Neural progenitor cell (in vitro differentiated cells): ENCODE data around the gene SYNJ2. TPM values are rescaled to one million over a fixed set of nuclear protein-coding genes. Genes with fewer than 3 reads are reported as not detected.

Experiments
- DNase-seq: peaks from one replicate; pipeline ENCODE4 v3.0.0-alpha.2; 2016; ENCODE audit warnings: low spot score
- H2AFZ ChIP-seq: fragments of 200-600 bp; sonication (generic); replicated peaks from 2 replicates; pipeline ENCODE4 v1.6.1; 2016; ENCODE audit warnings: antibody characterized with exemption
- H3F3A ChIP-seq: fragments of 200-600 bp; sonication (generic); 2 replicates; pipeline ENCODE4 v1.6.1; 2016; ENCODE audit warnings: antibody characterized with exemption, low read depth
- H3K27ac ChIP-seq: fragments of 200-600 bp; sonication (generic); 2 replicates; pipeline ENCODE4 v1.5.1; 2016; ENCODE audit warnings: mild to moderate bottlenecking
- H3K27me3 ChIP-seq: fragments of 200-600 bp; sonication (generic); 2 replicates; pipeline ENCODE4 v1.6.1; 2016; ENCODE audit warnings: mild to moderate bottlenecking, moderate library complexity
- H3K36me3 ChIP-seq: fragments of 200-600 bp; sonication (generic); 2 replicates; pipeline ENCODE4 v1.5.1; 2016
- H3K4me1 ChIP-seq: fragments of 200-600 bp; sonication (generic); 2 replicates; pipeline ENCODE4 v1.6.1; 2016; ENCODE audit warnings: mixed run types
- H3K4me2 ChIP-seq: fragments of 200-600 bp; sonication (generic); 2 replicates; pipeline ENCODE4 v1.6.1; 2016
- H3K4me3 ChIP-seq: fragments of 200-600 bp; sonication (generic); 2 replicates; pipeline ENCODE4 v1.5.1; 2016
- H3K79me2 ChIP-seq: fragments of 200-600 bp; sonication (generic); 2 replicates; pipeline ENCODE4 v1.6.1; 2016; ENCODE audit warnings: low read depth
- H3K9ac ChIP-seq: fragments of 200-600 bp; sonication (generic); 2 replicates; pipeline ENCODE4 v1.6.1; 2016
- H3K9me3 ChIP-seq: fragments of 200-600 bp; sonication (generic); 2 replicates; pipeline ENCODE4 v1.5.1; 2016; ENCODE audit warnings: low read depth
- H4K20me1 ChIP-seq: fragments of 200-600 bp; sonication (generic); 2 replicates; pipeline ENCODE4 v1.6.1; 2016; ENCODE audit warnings: low read depth
- H3K27ac Mint-ChIP-seq: 3 replicates; pipeline ENCODE4 v1.8.0; 2021; ENCODE audit warnings: mixed read lengths
- H3K27me3 Mint-ChIP-seq: 2 replicates; pipeline ENCODE4 v1.8.0; 2022; ENCODE audit warnings: low read depth, mild to moderate bottlenecking, inconsistent platforms, moderate library complexity, mixed read lengths; ENCODE audit not compliant: insufficient read depth
- H3K36me3 Mint-ChIP-seq: 3 replicates; pipeline ENCODE4 v1.8.0; 2021; ENCODE audit warnings: mixed read lengths
- H3K4me1 Mint-ChIP-seq: 3 replicates; pipeline ENCODE4 v1.8.0; 2021; ENCODE audit warnings: mixed read lengths
- H3K4me3 Mint-ChIP-seq: 3 replicates; pipeline ENCODE4 v1.8.0; 2021; ENCODE audit warnings: mild to moderate bottlenecking, moderate library complexity, mixed read lengths
- H3K9me3 Mint-ChIP-seq: 3 replicates; pipeline ENCODE4 v1.8.0; 2020; ENCODE audit warnings: mixed read lengths
- EZH2 ChIP-seq: fragments of 200-600 bp; sonication (generic); IDR thresholded peaks from 2 replicates; pipeline ENCODE4 v1.6.1; 2017; ENCODE audit warnings: antibody characterized with exemption, mild to moderate bottlenecking, moderate library complexity
- EZH2phosphoT487 ChIP-seq: fragments of 200-600 bp; sonication (generic); IDR thresholded peaks from 2 replicates; pipeline ENCODE4 v1.6.1; 2017; ENCODE audit warnings: antibody characterized with exemption
- total RNA-seq: library from RNA; depleted of rRNA; stranded (reverse); fragments of >200 nt; gene quantifications from 2 replicates; pipeline ENCODE4 v1.2.3, GENCODE V29; 2015; ENCODE audit warnings: low replicate concordance
- TF ChIP-seq, protein P1 (sequence below): fragments of 200-600 bp; sonication (generic); IDR thresholded peaks from 2 replicates; pipeline ENCODE4 v1.5.1; 2017; ENCODE audit warnings: antibody characterized with exemption, mild to moderate bottlenecking

SYNJ2 gene
- total RNA-seq, 1 donor from 2014 or later = 4.8 TPM

- Histone ChIP-seq H3K9me3 (no peaks in the 10 kb centered on the region), H3K9ac (no peak overlapping the region), H2AFZ (no peak overlapping the region), H3K4me1 (no peaks in the 10 kb centered on the region), H3K27me3 (no peaks in the 10 kb centered on the region), H3K4me2 (no peak overlapping the region), H3K79me2 (no peaks in the 10 kb centered on the region), H4K20me1 (no peaks in the 10 kb centered on the region), H3F3A (no peaks in the 10 kb centered on the region), H3K27ac (no peak overlapping the region), H3K4me3 (no peak overlapping the region), H3K36me3 (no peaks in the 10 kb centered on the region)
- H3K4me1 Mint-ChIP-seq = peaks cover 24% of the 10 kb centered on the region
- H3K27me3 Mint-ChIP-seq = peaks cover 2% of the 10 kb centered on the region
- no peaks in the 10 kb centered on the region for H3K36me3 Mint-ChIP-seq
- H3K9me3 Mint-ChIP-seq = no peaks in the 10 kb centered on the region
- no peak overlapping the region for H3K4me3 Mint-ChIP-seq
- no peak for TF ChIP-seq EZH2
- TF ChIP-seq, protein P1, sequence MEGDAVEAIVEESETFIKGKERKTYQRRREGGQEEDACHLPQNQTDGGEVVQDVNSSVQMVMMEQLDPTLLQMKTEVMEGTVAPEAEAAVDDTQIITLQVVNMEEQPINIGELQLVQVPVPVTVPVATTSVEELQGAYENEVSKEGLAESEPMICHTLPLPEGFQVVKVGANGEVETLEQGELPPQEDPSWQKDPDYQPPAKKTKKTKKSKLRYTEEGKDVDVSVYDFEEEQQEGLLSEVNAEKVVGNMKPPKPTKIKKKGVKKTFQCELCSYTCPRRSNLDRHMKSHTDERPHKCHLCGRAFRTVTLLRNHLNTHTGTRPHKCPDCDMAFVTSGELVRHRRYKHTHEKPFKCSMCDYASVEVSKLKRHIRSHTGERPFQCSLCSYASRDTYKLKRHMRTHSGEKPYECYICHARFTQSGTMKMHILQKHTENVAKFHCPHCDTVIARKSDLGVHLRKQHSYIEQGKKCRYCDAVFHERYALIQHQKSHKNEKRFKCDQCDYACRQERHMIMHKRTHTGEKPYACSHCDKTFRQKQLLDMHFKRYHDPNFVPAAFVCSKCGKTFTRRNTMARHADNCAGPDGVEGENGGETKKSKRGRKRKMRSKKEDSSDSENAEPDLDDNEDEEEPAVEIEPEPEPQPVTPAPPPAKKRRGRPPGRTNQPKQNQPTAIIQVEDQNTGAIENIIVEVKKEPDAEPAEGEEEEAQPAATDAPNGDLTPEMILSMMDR = peak; percentile 37
- H3K27ac Mint-ChIP-seq = no peak overlapping the region
- DNase-seq = no peak
Measured at GRCh38 chr6:158026054-158026900, 44.6 kb downstream of the SYNJ2 start.

- H3K4me2 ChIP-seq = no peak overlapping the region
- TF ChIP-seq, protein P1 = no peak
- TF ChIP-seq EZH2 (no peak), EZH2phosphoT487 (no peak)
- H4K20me1 ChIP-seq = no peaks in the 10 kb centered on the region
- no peak overlapping the region for H3K27ac ChIP-seq
- H3K9ac ChIP-seq = no peak overlapping the region
- Mint-ChIP-seq H3K4me1 (peaks cover 32% of the 10 kb centered on the region), H3K9me3 (no peaks in the 10 kb centered on the region), H3K27ac (peak overlapping the region; percentile 74), H3K4me3 (no peak overlapping the region), H3K27me3 (peaks cover 2% of the 10 kb centered on the region), H3K36me3 (no peaks in the 10 kb centered on the region)
- H3K4me1 ChIP-seq = peaks cover 6% of the 10 kb centered on the region
- H3F3A ChIP-seq = no peaks in the 10 kb centered on the region
- no peak overlapping the region for H2AFZ ChIP-seq
- H3K4me3 ChIP-seq = no peak overlapping the region
- no peaks in the 10 kb centered on the region for H3K27me3 ChIP-seq
- DNase-seq = no peak
- H3K36me3 ChIP-seq = no peaks in the 10 kb centered on the region
- no peaks in the 10 kb centered on the region for H3K79me2 ChIP-seq
- H3K9me3 ChIP-seq = no peaks in the 10 kb centered on the region
Measured at GRCh38 chr6:158026901-158027589, 45.4 kb downstream of the SYNJ2 start.

DNA sequence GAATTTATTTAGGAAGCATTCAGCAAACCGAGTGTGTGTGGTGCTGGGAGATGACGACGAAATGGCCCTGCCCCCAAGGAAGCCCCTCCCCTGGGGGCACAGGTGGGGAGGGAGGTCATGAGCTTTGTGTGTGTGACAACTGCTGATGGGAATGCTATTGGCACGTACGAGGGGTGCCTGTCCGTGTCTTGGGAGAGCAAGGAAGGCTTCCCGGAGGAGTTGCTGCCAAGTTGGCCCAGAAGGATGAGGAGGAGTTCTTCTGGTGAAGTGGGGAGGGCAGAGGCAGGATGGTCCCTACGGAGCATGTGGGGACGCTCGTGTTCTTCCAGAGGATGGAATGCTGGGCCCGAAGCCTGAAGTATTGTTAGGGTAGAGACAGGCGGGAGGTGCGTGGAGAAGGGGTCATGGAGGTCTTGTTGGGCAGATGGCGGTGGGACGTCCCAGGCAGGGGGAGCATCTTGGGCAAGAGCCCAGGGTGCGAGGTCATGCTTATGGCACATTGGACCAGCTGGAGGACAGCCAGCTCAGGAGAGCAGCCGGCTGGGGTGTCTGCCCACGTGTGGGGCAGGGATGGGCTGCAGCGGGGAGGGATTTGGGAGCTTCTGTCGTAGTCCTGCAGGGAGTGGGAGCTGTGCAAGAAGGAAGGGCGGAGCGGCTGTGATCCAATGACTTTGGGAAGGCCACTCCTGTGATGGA, 46.1 kb downstream of the SYNJ2 start:
- Histone ChIP-seq H3K36me3 (no peaks in the 10 kb centered on the region), H3K4me1 (peaks cover 6% of the 10 kb centered on the region), H3K9ac (no peak overlapping the region), H2AFZ (no peak overlapping the region), H3K79me2 (no peaks in the 10 kb centered on the region), H3K27ac (no peak overlapping the region), H3K9me3 (no peaks in the 10 kb centered on the region), H3K27me3 (no peaks in the 10 kb centered on the region), H3K4me2 (no peak overlapping the region), H3F3A (no peaks in the 10 kb centered on the region), H3K4me3 (no peak overlapping the region), H4K20me1 (no peaks in the 10 kb centered on the region)
- DNase-seq = no peak
- Mint-ChIP-seq H3K27ac (peak overlapping the region; percentile 74), H3K4me3 (no peak overlapping the region), H3K27me3 (peaks cover 2% of the 10 kb centered on the region), H3K36me3 (no peaks in the 10 kb centered on the region), H3K9me3 (no peaks in the 10 kb centered on the region), H3K4me1 (peaks cover 36% of the 10 kb centered on the region)
- TF ChIP-seq, protein P1 = no peak
- TF ChIP-seq EZH2phosphoT487 = no peak
- no peak for TF ChIP-seq EZH2
